ENCODE data around the gene CFAP52. TPM values are rescaled to one million over a fixed set of nuclear protein-coding genes. Genes with fewer than 3 reads are reported as not detected.
"Not testable (repeated sequence)": the region's sequence is repeated elsewhere in the genome, so short reads cannot be mapped to it uniquely, and the experiment has no call there.

Gene CFAP52
- total RNA-seq, 1 donor from 2014 or later: not detected

- Mint-ChIP-seq H3K36me3 (ENCODE audit: low read depth) (peaks cover 24% of the 10 kb centered on the region), H3K27me3 (ENCODE audit: low read depth) (no peaks in the 10 kb centered on the region), H3K4me1 (ENCODE audit: low read depth) (peaks cover 4% of the 10 kb centered on the region), H3K9me3 (ENCODE audit: low read depth) (peaks cover 16% of the 10 kb centered on the region), H3K4me3 (ENCODE audit: unreplicated experiment) (no peak overlapping the region), H3K27ac (ENCODE audit: unreplicated experiment) (no peak overlapping the region)
- no peak for DNase-seq (ENCODE audit: low spot score)
- TF ChIP-seq CTCF (IDR thresholded peaks at IDR 0.05): no peak
Observed at GRCh38 chr17:9661027-9661426, 84.6 kb downstream of the CFAP52 start.

GRCh38 chr17:9663511-9663910 is 87.1 kb downstream of the CFAP52 start:
- not testable (repeated sequence) for H3K4me1 Mint-ChIP-seq (ENCODE audit: low read depth); DNase-seq (ENCODE audit: low spot score); H3K27me3 Mint-ChIP-seq (ENCODE audit: low read depth); H3K27ac Mint-ChIP-seq (ENCODE audit: unreplicated experiment); H3K4me3 Mint-ChIP-seq (ENCODE audit: unreplicated experiment)
- peaks cover 16% of the 10 kb centered on the region for H3K9me3 Mint-ChIP-seq (ENCODE audit: low read depth)
- H3K36me3 Mint-ChIP-seq (ENCODE audit: low read depth): peaks cover 21% of the 10 kb centered on the region

GRCh38 chr17:9666461-9667050 is 90.1 kb downstream of the CFAP52 start:
- no peaks in the 10 kb centered on the region for H3K27me3 Mint-ChIP-seq (ENCODE audit: low read depth)
- peaks cover 17% of the 10 kb centered on the region for H3K36me3 Mint-ChIP-seq (ENCODE audit: low read depth)
- no peak for TF ChIP-seq CTCF (IDR thresholded peaks at IDR 0.05)
- H3K9me3 Mint-ChIP-seq (ENCODE audit: low read depth): peaks cover 12% of the 10 kb centered on the region
- no peak overlapping the region for H3K4me3 Mint-ChIP-seq (ENCODE audit: unreplicated experiment)
- DNase-seq (ENCODE audit: low spot score): no peak
- H3K27ac Mint-ChIP-seq (ENCODE audit: unreplicated experiment): no peak overlapping the region
- no peaks in the 10 kb centered on the region for H3K4me1 Mint-ChIP-seq (ENCODE audit: low read depth)

- H3K4me1 Mint-ChIP-seq (ENCODE audit: low read depth): no peaks in the 10 kb centered on the region
- no peak overlapping the region for H3K27ac Mint-ChIP-seq (ENCODE audit: unreplicated experiment)
- H3K36me3 Mint-ChIP-seq (ENCODE audit: low read depth): peaks cover 17% of the 10 kb centered on the region
- TF ChIP-seq CTCF (IDR thresholded peaks at IDR 0.05): no peak
- no peak for DNase-seq (ENCODE audit: low spot score)
- H3K4me3 Mint-ChIP-seq (ENCODE audit: unreplicated experiment): no peak overlapping the region
- peaks cover 12% of the 10 kb centered on the region for H3K9me3 Mint-ChIP-seq (ENCODE audit: low read depth)
- no peaks in the 10 kb centered on the region for H3K27me3 Mint-ChIP-seq (ENCODE audit: low read depth)
Observed at GRCh38 chr17:9668517-9668916, 92.1 kb downstream of the CFAP52 start.

GRCh38 chr17:9669551-9670008 is 93.1 kb downstream of the CFAP52 start:
- Mint-ChIP-seq H3K9me3 (ENCODE audit: low read depth) (peaks cover 12% of the 10 kb centered on the region), H3K27me3 (ENCODE audit: low read depth) (no peaks in the 10 kb centered on the region), H3K4me3 (ENCODE audit: unreplicated experiment) (no peak overlapping the region), H3K4me1 (ENCODE audit: low read depth) (no peaks in the 10 kb centered on the region), H3K36me3 (ENCODE audit: low read depth) (peaks cover 13% of the 10 kb centered on the region), H3K27ac (ENCODE audit: unreplicated experiment) (no peak overlapping the region)
- no peak for TF ChIP-seq CTCF (IDR thresholded peaks at IDR 0.05)
- DNase-seq (ENCODE audit: low spot score): no peak

- TF ChIP-seq CTCF (IDR thresholded peaks at IDR 0.05): no peak
- peaks cover 4% of the 10 kb centered on the region for H3K9me3 Mint-ChIP-seq (ENCODE audit: low read depth)
- peaks cover 6% of the 10 kb centered on the region for H3K36me3 Mint-ChIP-seq (ENCODE audit: low read depth)
- H3K27me3 Mint-ChIP-seq (ENCODE audit: low read depth): no peaks in the 10 kb centered on the region
- no peak for DNase-seq (ENCODE audit: low spot score)
- H3K4me3 Mint-ChIP-seq (ENCODE audit: unreplicated experiment): no peak overlapping the region
- no peaks in the 10 kb centered on the region for H3K4me1 Mint-ChIP-seq (ENCODE audit: low read depth)
- no peak overlapping the region for H3K27ac Mint-ChIP-seq (ENCODE audit: unreplicated experiment)
Observed at GRCh38 chr17:9670596-9670995, 94.2 kb downstream of the CFAP52 start.

Measured in chondrocyte (in vitro differentiated cells).